Activated naive CD4-positive, alpha-beta T cell treated with anti-CD3 and anti-CD28 coated beads for 36 hours (primary cell): ENCODE data around the gene LCTL. TPM values are rescaled to one million over a fixed set of nuclear protein-coding genes. Genes with fewer than 3 reads are reported as not detected.
A peak's percentile ranks its signal among the peaks of the same experiment; 100 is the strongest.
"Not testable (repeated sequence)": the region's sequence is repeated elsewhere in the genome, so short reads cannot be mapped to it uniquely, and the experiment has no call there.

Experiments used
- CTCF ChIA-PET: fragments of 350-600 bp; sonication (Branson Sonifier 250); formaldehyde crosslinking; loops from one replicate; lab custom pipeline; 2021; ENCODE audit warnings: antibody characterized with exemption; lab: Charles Lee
- DNase-seq: peaks from one replicate; pipeline ENCODE4 v3.0.0-alpha.2; 2020
- H3K27ac Mint-ChIP-seq: one replicate; pipeline ENCODE4 v1.8.0; 2021; ENCODE audit warnings: mild to moderate bottlenecking, mixed read lengths
- H3K27me3 Mint-ChIP-seq: one replicate; pipeline ENCODE4 v1.8.0; 2021; ENCODE audit warnings: low read depth, mixed read lengths
- H3K36me3 Mint-ChIP-seq: one replicate; pipeline ENCODE4 v1.8.0; 2021; ENCODE audit warnings: low read depth, mixed read lengths
- H3K4me1 Mint-ChIP-seq: one replicate; pipeline ENCODE4 v1.8.0; 2021; ENCODE audit warnings: low read depth, mixed read lengths
- H3K4me3 Mint-ChIP-seq: one replicate; pipeline ENCODE4 v1.8.0; 2021; ENCODE audit warnings: mild to moderate bottlenecking, moderate library complexity, mixed read lengths
- H3K9me3 Mint-ChIP-seq: one replicate; pipeline ENCODE4 v1.8.0; 2021; ENCODE audit warnings: mixed read lengths
- intact Hi-C: fragments of 100-400 bp; cut with micrococcal nuclease; formaldehyde crosslinking; loops from one replicate; pipeline ENCODE4 v1.15.1; 2023
- total RNA-seq, 2 experiments: library from RNA; stranded (reverse); gene quantifications; one replicate each; pipeline ENCODE4 v1.2.3, GENCODE V29; 2021

LCTL gene
- total RNA-seq, 2 experiments from 2014 or later, result not detected

GRCh38 chr15:66504563-66505429, 61.0 kb downstream of the LCTL start, which contains the start of the genes RPL4 and ZWILCH:
Gene RPL4 (minus strand): TSS chr15:66504855. CDS start chr15:66504790, 65 bp downstream.
Gene ZWILCH (plus strand): TSS chr15:66505326. CDS start chr15:66505339, 13 bp downstream.
- H3K4me3 Mint-ChIP-seq, result peak within 1 kb of the TSS; percentile 99
- intact Hi-C loops, result loop anchor here (1.0 to 5.0 kb wide), 4 partner anchors 7 to 987 kb away; partner anchors contain the start of genes DPP8, SMAD6, SNAPC5 and TIPIN
- peaks cover 54% of the 10 kb centered on the region for H3K36me3 Mint-ChIP-seq
- CTCF ChIA-PET, result interaction anchor here (0.6 to 3.3 kb wide), 2 partner anchors 7 to 150 kb away, joined by 3 to 13 read pairs; partner anchors contain the start of gene SNAPC5
- peaks cover 50% of the 10 kb centered on the region for H3K4me1 Mint-ChIP-seq
- peak within 1 kb of the TSS; percentile 98 for H3K27ac Mint-ChIP-seq
- DNase-seq, result peak; percentile 77
- no peaks in the 10 kb centered on the region for H3K27me3 Mint-ChIP-seq
- H3K9me3 Mint-ChIP-seq, result no peaks in the 10 kb centered on the region

- Mint-ChIP-seq H3K27ac (peak overlapping the region; percentile 98), H3K4me3 (peak overlapping the region; percentile 99), H3K9me3 (no peaks in the 10 kb centered on the region), H3K4me1 (peaks cover 56% of the 10 kb centered on the region), H3K27me3 (no peaks in the 10 kb centered on the region), H3K36me3 (peaks cover 57% of the 10 kb centered on the region)
- intact Hi-C loops, result loop anchor here (1.0 kb wide), 2 partner anchors 148 to 987 kb away; partner anchors contain the start of genes DPP8 and TIPIN
- no peak for DNase-seq
- CTCF ChIA-PET, result interaction anchor here (0.6 kb wide), 1 partner anchor 217 kb away, joined by 3 read pairs; no protein-coding TSS in a partner anchor
These were observed 61.8 kb downstream of the LCTL start for GRCh38 chr15:66503780-66504562.

GRCh38 chr15:66503041-66503648, 62.7 kb downstream of the LCTL start:
- CTCF ChIA-PET, intact Hi-C loops, DNase-seq, H3K9me3 Mint-ChIP-seq, H3K27me3 Mint-ChIP-seq: not testable (repeated sequence)
- Mint-ChIP-seq H3K27ac (peak overlapping the region; percentile 98), H3K36me3 (peaks cover 61% of the 10 kb centered on the region), H3K4me3 (peak overlapping the region; percentile 99), H3K4me1 (peaks cover 60% of the 10 kb centered on the region)

- peak overlapping the region; percentile 98 for H3K27ac Mint-ChIP-seq
- H3K36me3 Mint-ChIP-seq, result peaks cover 62% of the 10 kb centered on the region
- CTCF ChIA-PET, result no interaction called here
- peak overlapping the region; percentile 99 for H3K4me3 Mint-ChIP-seq
- no peak for DNase-seq
- no peaks in the 10 kb centered on the region for H3K27me3 Mint-ChIP-seq
- intact Hi-C loops, result no loop called here
- peaks cover 58% of the 10 kb centered on the region for H3K4me1 Mint-ChIP-seq
- H3K9me3 Mint-ChIP-seq, result no peaks in the 10 kb centered on the region
These were observed 63.3 kb downstream of the LCTL start for GRCh38 chr15:66502491-66502890.

- CTCF ChIA-PET, result interaction anchor here (0.6 to 5.9 kb wide), 2 partner anchors 114 to 122 kb away, joined by 4 to 40 read pairs; partner anchors contain the start of gene MAP2K1
- H3K9me3 Mint-ChIP-seq, DNase-seq, H3K27me3 Mint-ChIP-seq, H3K4me3 Mint-ChIP-seq, intact Hi-C loops: not testable (repeated sequence)
- peaks cover 54% of the 10 kb centered on the region for H3K4me1 Mint-ChIP-seq
- H3K27ac Mint-ChIP-seq, result peak overlapping the region; percentile 98
- H3K36me3 Mint-ChIP-seq, result peaks cover 71% of the 10 kb centered on the region
These were observed 65.5 kb downstream of the LCTL start for GRCh38 chr15:66500346-66500745.

- Mint-ChIP-seq H3K9me3 (no peaks in the 10 kb centered on the region), H3K36me3 (peaks cover 69% of the 10 kb centered on the region), H3K27ac (peak overlapping the region; percentile 95), H3K4me3 (no peak overlapping the region), H3K27me3 (no peaks in the 10 kb centered on the region), H3K4me1 (peaks cover 61% of the 10 kb centered on the region)
- intact Hi-C loops, result loop anchor here (2.0 to 10.0 kb wide), 3 partner anchors 96 to 1194 kb away; partner anchors contain the start of genes MEGF11 and RNU5B-1
- CTCF ChIA-PET, result interaction anchor here (0.7 to 5.9 kb wide), 18 partner anchors 8 to 248 kb away, joined by 3 to 40 read pairs (median 4); partner anchors contain the start of genes MAP2K1, TIPIN and ZWILCH
- peak; percentile 14 for DNase-seq
These were observed 67.1 kb downstream of the LCTL start for GRCh38 chr15:66498501-66499386.

Other genes with a start within 250 kb of the LCTL start
- gene TIPIN, start 209.3 kb downstream of the LCTL start, total RNA-seq, result 10 to 100 TPM; 33.8 to 34.7 TPM
- gene MAP2K1, start 179.1 kb downstream of the LCTL start, total RNA-seq, result 10 to 100 TPM; 69.6 to 72.6 TPM
- 10 to 100 TPM; 23.7 to 23.9 TPM for gene SNAPC5, start 68.2 kb downstream of the LCTL start, total RNA-seq
- 1,000 to 10,000 TPM; 6,298 to 6,391 TPM for gene RPL4, start 61.1 kb downstream of the LCTL start, total RNA-seq
- gene ZWILCH, start 60.7 kb downstream of the LCTL start, total RNA-seq, result 10 to 100 TPM; 21.6 to 23.3 TPM
- gene SMAD6, start 136.2 kb upstream of the LCTL start, total RNA-seq, result under 1 TPM in 1 of 2 experiments, not detected in 1; 0.05 TPM